ENCODE results near the gene ZBED4. TPM values are rescaled to one million over a fixed set of nuclear protein-coding genes. Genes with fewer than 3 reads are reported as not detected.

Gene ZBED4
- total and polyA plus RNA-seq, 2 of the 13 experiments (the other 11 are each of a cell fraction or from before 2014, with no cell fraction given) = 5.4 to 9.6 TPM

DNA sequence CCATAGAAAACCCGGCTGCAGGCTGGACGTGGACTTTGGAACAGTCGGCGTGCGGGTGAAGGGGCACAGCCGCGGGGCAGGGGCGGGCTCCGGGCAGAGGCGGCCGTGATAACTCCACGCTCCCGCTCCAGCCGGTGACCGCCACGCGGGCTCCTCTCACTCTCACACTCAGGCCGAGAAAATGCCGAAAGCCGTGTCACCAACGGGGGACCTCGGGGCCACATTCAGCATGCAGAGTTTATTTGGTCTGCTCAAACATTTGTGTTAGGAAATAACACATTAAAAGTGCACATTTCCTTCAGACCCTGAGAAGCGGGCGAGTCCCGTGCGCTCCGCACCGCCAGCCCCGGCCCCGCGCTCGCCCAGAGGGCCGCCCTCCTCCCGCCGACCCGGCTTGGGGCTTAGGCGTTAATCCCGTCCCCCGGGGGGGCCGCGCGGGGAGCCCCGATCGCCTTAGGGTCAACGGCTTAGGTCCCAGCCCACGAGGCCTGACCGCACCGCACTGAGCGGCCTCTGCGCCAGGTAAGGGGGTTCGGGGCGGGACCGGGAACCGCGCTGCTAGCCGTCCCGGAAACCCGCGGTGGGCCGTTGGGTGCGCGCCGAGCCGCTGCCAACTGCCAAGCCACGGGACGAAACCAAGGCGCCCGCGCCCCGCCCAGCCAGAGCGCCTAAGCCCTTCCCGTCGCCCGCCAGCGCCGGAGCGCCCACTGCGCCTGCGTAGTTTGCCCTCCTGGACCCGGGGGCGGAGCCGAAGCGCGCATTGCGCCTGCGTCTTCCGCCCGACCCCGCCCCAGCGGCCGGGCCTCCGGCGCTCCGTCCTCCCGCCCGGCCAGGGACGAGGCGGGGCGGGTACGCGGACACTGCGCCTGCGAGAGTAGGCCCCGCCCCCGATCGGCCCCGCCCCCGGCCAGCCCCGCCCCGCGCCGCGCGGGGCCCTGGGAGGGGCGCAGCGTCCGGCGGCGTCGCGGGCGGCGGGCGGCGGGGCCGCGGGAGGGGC is at the start of gene ZBED4 (continued):
- TF ChIP-seq ZNF30 (CRISPR knock-in tag; IDR thresholded peaks at IDR 0.05) = no peak
- TF ChIP-seq MBD4 (IDR thresholded peaks at IDR 0.05; ENCODE audit: borderline replicate concordance, low read length) = no peak
- TF ChIP-seq, protein P1, sequence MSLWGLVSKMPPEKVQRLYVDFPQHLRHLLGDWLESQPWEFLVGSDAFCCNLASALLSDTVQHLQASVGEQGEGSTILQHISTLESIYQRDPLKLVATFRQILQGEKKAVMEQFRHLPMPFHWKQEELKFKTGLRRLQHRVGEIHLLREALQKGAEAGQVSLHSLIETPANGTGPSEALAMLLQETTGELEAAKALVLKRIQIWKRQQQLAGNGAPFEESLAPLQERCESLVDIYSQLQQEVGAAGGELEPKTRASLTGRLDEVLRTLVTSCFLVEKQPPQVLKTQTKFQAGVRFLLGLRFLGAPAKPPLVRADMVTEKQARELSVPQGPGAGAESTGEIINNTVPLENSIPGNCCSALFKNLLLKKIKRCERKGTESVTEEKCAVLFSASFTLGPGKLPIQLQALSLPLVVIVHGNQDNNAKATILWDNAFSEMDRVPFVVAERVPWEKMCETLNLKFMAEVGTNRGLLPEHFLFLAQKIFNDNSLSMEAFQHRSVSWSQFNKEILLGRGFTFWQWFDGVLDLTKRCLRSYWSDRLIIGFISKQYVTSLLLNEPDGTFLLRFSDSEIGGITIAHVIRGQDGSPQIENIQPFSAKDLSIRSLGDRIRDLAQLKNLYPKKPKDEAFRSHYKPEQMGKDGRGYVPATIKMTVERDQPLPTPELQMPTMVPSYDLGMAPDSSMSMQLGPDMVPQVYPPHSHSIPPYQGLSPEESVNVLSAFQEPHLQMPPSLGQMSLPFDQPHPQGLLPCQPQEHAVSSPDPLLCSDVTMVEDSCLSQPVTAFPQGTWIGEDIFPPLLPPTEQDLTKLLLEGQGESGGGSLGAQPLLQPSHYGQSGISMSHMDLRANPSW (CRISPR knock-in tag; IDR thresholded peaks at IDR 0.05; ENCODE audit: borderline replicate concordance) = no peak
- peak; percentile 16; the same call in 1 of the 2 replicates for TF ChIP-seq POGZ (CRISPR knock-in tag; IDR thresholded peaks at IDR 0.05)
- TF ChIP-seq ZNF496 (CRISPR knock-in tag; IDR thresholded peaks at IDR 0.05; ENCODE audit: insufficient replicate concordance) = no peak
- 0 out of 2 replicates have a peak, but pooled peaks have one; percentile 63 for TF ChIP-seq ATF5 (CRISPR knock-in tag; IDR thresholded peaks at IDR 0.05; ENCODE audit: low read depth)
- TF ChIP-seq ZBTB25 (CRISPR knock-in tag; IDR thresholded peaks at IDR 0.05) = peak; percentile 71; the same call in 1 of the 2 replicates
- 0 out of 2 replicates have a peak, but pooled peaks have one; percentile 27 for TF ChIP-seq SP5 (CRISPR knock-in tag; IDR thresholded peaks at IDR 0.05; ENCODE audit: borderline replicate concordance, low read depth)
- peak; percentile 91 for TF ChIP-seq PHF8 (CRISPR knock-in tag; IDR thresholded peaks at IDR 0.05)
- TF ChIP-seq SIN3A (IDR thresholded peaks at IDR 0.05; ENCODE audit: borderline replicate concordance, low read depth, low read length) = peak; percentile 31; the same call in 1 of the 2 replicates
- no peak for TF ChIP-seq ZNF383 (CRISPR knock-in tag; IDR thresholded peaks at IDR 0.05; ENCODE audit: borderline replicate concordance)
- TF ChIP-seq ZNF138 (CRISPR knock-in tag; IDR thresholded peaks at IDR 0.05; ENCODE audit: low read depth) = no peak
- no peak for TF ChIP-seq ZNF121 (CRISPR knock-in tag; IDR thresholded peaks at IDR 0.05)
- TF ChIP-seq ZFP91 (CRISPR knock-in tag; IDR thresholded peaks at IDR 0.05; ENCODE audit: borderline replicate concordance) = peak; percentile 71
- TF ChIP-seq ZSCAN31 (CRISPR knock-in tag; IDR thresholded peaks at IDR 0.05; ENCODE audit: low read depth) = peak; percentile 73; the same call in 1 of the 2 replicates
- TF ChIP-seq ZNF850 (CRISPR knock-in tag; conservative IDR thresholded peaks at IDR 0.05) = 0 out of 2 replicates have a peak, but pooled peaks have one; percentile 65
- no peak for TF ChIP-seq HMG20A (CRISPR knock-in tag; IDR thresholded peaks at IDR 0.05; ENCODE audit: borderline replicate concordance)
- 0 out of 2 replicates have a peak, but pooled peaks have one; percentile 49 for TF ChIP-seq ZNF460 (CRISPR knock-in tag; IDR thresholded peaks at IDR 0.05; ENCODE audit: borderline replicate concordance)
- TF ChIP-seq SMAD9 (CRISPR knock-in tag; IDR thresholded peaks at IDR 0.05) = no peak
- no peak for TF ChIP-seq CBX5 (CRISPR knock-in tag; IDR thresholded peaks at IDR 0.05; ENCODE audit: borderline replicate concordance)
- no peak for TF ChIP-seq ATF7 (IDR thresholded peaks at IDR 0.05)
- 0 out of 2 replicates have a peak, but pooled peaks have one; percentile 46 for TF ChIP-seq ATF7 (CRISPR knock-in tag; IDR thresholded peaks at IDR 0.05)
- no peak for TF ChIP-seq PRPF4 (IDR thresholded peaks at IDR 0.05; ENCODE audit: low read depth, low read length, poor library complexity, severe bottlenecking)

All from HepG2 (cell line).